Lung microvascular endothelial cell (primary cell): Measurements from ENCODE around the gene ZDBF2. TPM values are rescaled to one million over a fixed set of nuclear protein-coding genes. Genes with fewer than 3 reads are reported as not detected.
A peak's percentile ranks its signal among the peaks of the same experiment; 100 is the strongest.
"Not testable (repeated sequence)": the region's sequence is repeated elsewhere in the genome, so short reads cannot be mapped to it uniquely, and the experiment has no call there.

Source experiments
- DNase-seq, 2 donors: peaks; one replicate each; pipeline versions ENCODE4 v3.0.0 to v3.0.0-alpha.2; 2010; ENCODE audit warnings: low read depth in 2 of 2
- total RNA-seq: library from RNA; depleted of rRNA; stranded (reverse); fragments of >200 nt; gene quantifications from 2 replicates; pipeline ENCODE4 v1.2.1, GENCODE V29; 2014

Gene ZDBF2
- total RNA-seq, 1 donor from 2014 or later: 15.7 TPM

GRCh38 chr2:206259376-206260187 lies 14.9 kb upstream of the ZDBF2 start:
- no peak for DNase-seq

- peak; percentile 35 to 59 for DNase-seq
These were observed 14.1 kb upstream of the ZDBF2 start for GRCh38 chr2:206260188-206261012.

GRCh38 chr2:206263959-206264603 lies 10.4 kb upstream of the ZDBF2 start:
- DNase-seq: no peak

GRCh38 chr2:206266130-206267125 lies 8.0 kb upstream of the ZDBF2 start:
- no peak for DNase-seq

- DNase-seq: no peak
These were observed 6.9 kb upstream of the ZDBF2 start for GRCh38 chr2:206267567-206267966.

- no peak for DNase-seq
These were observed 3.4 kb upstream of the ZDBF2 start for GRCh38 chr2:206271065-206271464.

GRCh38 chr2:206273905-206274304 lies 558 bp upstream of the ZDBF2 start:
- no peak for DNase-seq

- DNase-seq: peak; percentile 35 to 65
These were observed 1.0 kb downstream of the ZDBF2 start for GRCh38 chr2:206275312-206276055.

- DNase-seq: no peak
These were observed 1.9 kb downstream of the ZDBF2 start for GRCh38 chr2:206276169-206276942.

- no peak for DNase-seq
These were observed 3.0 kb downstream of the ZDBF2 start for GRCh38 chr2:206277503-206277902.

GRCh38 chr2:206282746-206283145 lies 8.3 kb downstream of the ZDBF2 start:
- DNase-seq: peak in 1 of 2 donors; percentile 78

GRCh38 chr2:206287197-206287596 lies 12.7 kb downstream of the ZDBF2 start:
- no peak for DNase-seq

- no peak for DNase-seq
These were observed 14.9 kb downstream of the ZDBF2 start for GRCh38 chr2:206289391-206289790.

GRCh38 chr2:206296128-206296527 lies 21.7 kb downstream of the ZDBF2 start:
- DNase-seq: peak; percentile 85 to 92

GRCh38 chr2:206299608-206300007 lies 25.1 kb downstream of the ZDBF2 start:
- not testable (repeated sequence) for DNase-seq

- DNase-seq: no peak
These were observed 31.2 kb downstream of the ZDBF2 start for GRCh38 chr2:206305523-206306245.

- DNase-seq: no peak
These were observed 36.6 kb downstream of the ZDBF2 start for GRCh38 chr2:206311026-206311425.

GRCh38 chr2:206316141-206316540 lies 41.7 kb downstream of the ZDBF2 start:
- DNase-seq: no peak

- no peak for DNase-seq
These were observed 48.6 kb downstream of the ZDBF2 start for GRCh38 chr2:206323033-206323432.
